Measurements from ENCODE around the gene SAMM50.

The SAMM50 gene

GRCh38 chr22:44033694-44034093, 78.5 kb downstream of the SAMM50 start:
- TF ChIP-seq CTCF (IDR thresholded peaks at IDR 0.05; ENCODE audit: extremely low read depth, missing control alignments) = no peak
- no peak for DNase-seq (ENCODE audit: low spot score)

- no peak for TF ChIP-seq CTCF (IDR thresholded peaks at IDR 0.05; ENCODE audit: extremely low read depth, missing control alignments)
- no peak for DNase-seq (ENCODE audit: low spot score)
Measured at GRCh38 chr22:44037519-44038375, 82.5 kb downstream of the SAMM50 start.

- no peak for TF ChIP-seq CTCF (IDR thresholded peaks at IDR 0.05; ENCODE audit: extremely low read depth, missing control alignments)
- no peak for DNase-seq (ENCODE audit: low spot score)
Measured at GRCh38 chr22:44039566-44040171, 84.4 kb downstream of the SAMM50 start.

- DNase-seq (ENCODE audit: low spot score) = peak; percentile 69
- TF ChIP-seq CTCF (IDR thresholded peaks at IDR 0.05; ENCODE audit: extremely low read depth, missing control alignments) = no peak
Measured at GRCh38 chr22:44042249-44043218, 87.3 kb downstream of the SAMM50 start.

GRCh38 chr22:44045145-44045544, 89.9 kb downstream of the SAMM50 start:
- no peak for DNase-seq (ENCODE audit: low spot score)
- no peak for TF ChIP-seq CTCF (IDR thresholded peaks at IDR 0.05; ENCODE audit: extremely low read depth, missing control alignments)
